Left renal cortex interstitium (tissue), 4 donors: ENCODE measurements around the gene ELFN1. TPM values are rescaled to one million over a fixed set of nuclear protein-coding genes. Genes with fewer than 3 reads are reported as not detected.

ENCODE experiments used
- DNase-seq, 4 donors: peaks; one replicate each; pipeline ENCODE4 v3.0.0-alpha.2; 2013; ENCODE audit warnings: low read depth in 4 of 4, low spot score in 2 of 4, missing footprints in 1 of 4
- polyA plus RNA-seq, 4 donors: library from polyadenylated mRNA; unstranded; fragments of 120-200 nt; gene quantifications; one replicate each; pipeline ENCODE4 v1.2.1, GENCODE V29; 2013; ENCODE audit not compliant: insufficient read length in 4 of 4

The ELFN1 gene
- polyA plus RNA-seq, 4 donors, result 11.7 to 22.0 (median 17.5) TPM

- no peak for DNase-seq
These were observed 66.8 kb downstream of the ELFN1 start for GRCh38 chr7:1736830-1737229.

DNA sequence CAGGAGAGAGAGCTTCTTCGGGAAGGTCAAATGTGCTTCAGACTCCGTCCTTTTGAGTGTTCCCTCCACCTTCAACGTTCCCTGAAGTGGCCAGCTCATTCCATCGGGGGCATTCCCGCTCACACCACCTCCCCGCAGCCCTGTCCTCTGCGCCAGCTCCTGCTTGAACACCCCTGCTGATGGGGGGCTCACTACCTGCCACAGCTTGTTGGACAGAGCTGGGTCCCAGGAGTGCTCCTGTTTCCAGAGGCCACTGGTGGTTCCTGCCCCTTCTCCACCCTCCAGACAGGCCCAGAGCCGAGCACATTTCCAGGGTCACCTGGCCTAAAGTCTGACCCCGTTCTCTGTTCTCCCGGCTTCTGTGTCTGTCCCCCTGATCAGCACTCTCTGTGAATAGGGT is 67.4 kb downstream of the ELFN1 start:
- no peak for DNase-seq

DNA sequence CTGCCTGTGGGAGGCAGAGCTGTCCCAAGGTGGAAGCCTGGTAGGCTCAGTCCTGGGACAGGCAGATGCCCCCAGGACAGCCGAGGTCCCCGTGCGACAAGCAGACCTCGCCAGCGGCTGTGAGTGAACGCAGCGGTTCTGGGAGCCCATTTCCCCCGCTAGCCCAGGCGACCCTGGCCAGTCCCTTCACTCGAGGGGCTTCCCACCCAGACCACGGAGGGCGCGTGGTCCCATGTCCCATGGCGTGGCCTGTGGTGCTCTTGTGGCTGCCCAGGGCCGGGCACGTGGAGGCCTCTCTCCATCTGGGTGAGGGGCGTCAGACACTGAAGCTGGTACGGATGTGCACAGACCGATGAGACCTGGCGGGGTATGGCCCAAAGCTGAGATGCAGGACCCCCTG is 67.9 kb downstream of the ELFN1 start:
- no peak for DNase-seq

DNA sequence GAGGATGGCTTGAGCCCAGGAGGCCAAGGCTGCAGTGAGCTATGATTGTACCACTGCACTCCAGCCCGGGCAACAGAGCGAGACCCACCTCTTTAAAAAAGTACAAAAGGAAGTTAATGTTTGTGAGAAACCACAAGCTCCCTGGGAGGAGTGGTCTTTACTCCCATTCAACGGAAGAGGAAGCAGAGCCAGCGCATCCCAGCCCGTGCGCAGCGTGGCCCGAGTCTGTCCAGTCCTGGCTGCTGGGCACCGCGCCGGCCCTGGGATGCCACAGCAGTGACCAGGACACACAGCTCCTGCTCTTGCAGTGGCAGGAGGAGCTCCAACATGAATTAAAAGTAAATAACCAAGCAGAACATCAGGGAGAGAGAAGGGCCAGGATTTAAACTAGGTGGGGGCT is 68.4 kb downstream of the ELFN1 start:
- DNase-seq, result no peak

DNA sequence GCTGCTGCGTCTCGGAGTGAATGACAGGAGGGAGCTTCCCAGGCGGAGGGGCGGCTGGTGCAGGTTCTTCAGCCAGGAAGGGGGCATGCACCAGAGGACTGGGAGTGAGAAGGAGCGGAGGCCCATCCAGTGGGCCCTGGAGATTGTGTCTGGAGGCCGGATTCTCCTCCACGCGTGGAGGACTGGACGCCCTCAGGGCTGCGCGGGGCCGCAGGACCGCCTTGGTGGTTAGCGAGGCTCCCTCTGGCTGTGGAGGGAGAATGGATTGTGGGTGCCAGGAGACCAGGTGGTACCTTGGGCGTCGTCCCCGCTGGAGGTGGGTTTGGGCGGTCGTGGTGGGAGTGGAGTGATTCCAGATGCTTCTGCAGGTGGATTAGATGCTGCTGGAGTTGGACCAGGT is 68.9 kb downstream of the ELFN1 start:
- no peak for DNase-seq

- no peak for DNase-seq
These were observed 69.5 kb downstream of the ELFN1 start for GRCh38 chr7:1739593-1739992.

DNA sequence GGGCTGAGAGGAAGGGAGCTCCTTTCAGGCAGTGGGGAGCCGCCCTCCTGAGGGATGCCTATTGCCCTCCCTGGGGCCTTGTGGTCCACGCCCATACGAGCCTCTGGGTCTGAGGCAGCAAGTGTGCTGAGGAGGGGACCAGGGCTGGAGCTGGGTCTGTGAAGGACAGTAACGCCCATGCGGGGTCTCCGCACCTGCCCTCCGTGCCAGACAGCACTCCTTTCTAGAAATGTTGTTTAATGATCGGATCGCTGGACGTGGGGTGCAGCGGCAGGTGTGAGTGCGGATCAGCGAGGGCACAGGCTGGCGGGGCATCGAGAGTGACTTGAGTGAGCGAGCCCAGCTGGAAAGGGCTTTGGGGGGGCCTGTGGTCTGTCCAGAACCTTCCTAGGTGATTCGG is 70.1 kb downstream of the ELFN1 start:
- no peak for DNase-seq

DNA sequence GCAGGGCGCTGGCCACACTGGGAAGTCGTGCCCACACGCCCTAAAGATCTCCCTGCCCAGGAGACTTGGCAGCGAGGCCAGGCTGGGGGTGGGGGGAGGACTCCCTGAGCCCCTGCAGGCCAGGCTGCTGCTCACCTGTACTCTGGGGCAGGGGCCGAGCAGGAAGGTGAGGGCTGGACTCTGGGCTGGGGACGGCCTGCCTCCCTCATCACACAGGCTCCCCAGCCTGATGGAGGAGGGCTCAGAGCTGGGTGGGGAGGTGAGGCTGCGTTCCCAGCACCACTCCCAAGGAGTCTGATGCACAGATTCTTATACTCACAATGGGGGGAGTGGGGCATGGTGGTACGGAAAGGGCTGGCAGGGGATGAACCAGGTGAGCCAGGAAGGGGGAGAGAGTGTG is 71.2 kb downstream of the ELFN1 start:
- DNase-seq, result no peak

- DNase-seq, result no peak
These were observed 71.9 kb downstream of the ELFN1 start for GRCh38 chr7:1741751-1742554.

- peak in 3 of 4 donors; percentile 45 to 56 (median 46) for DNase-seq
These were observed 72.7 kb downstream of the ELFN1 start for GRCh38 chr7:1742555-1743303.

GRCh38 chr7:1743481-1744230 is 73.6 kb downstream of the ELFN1 start:
- DNase-seq, result no peak

DNA sequence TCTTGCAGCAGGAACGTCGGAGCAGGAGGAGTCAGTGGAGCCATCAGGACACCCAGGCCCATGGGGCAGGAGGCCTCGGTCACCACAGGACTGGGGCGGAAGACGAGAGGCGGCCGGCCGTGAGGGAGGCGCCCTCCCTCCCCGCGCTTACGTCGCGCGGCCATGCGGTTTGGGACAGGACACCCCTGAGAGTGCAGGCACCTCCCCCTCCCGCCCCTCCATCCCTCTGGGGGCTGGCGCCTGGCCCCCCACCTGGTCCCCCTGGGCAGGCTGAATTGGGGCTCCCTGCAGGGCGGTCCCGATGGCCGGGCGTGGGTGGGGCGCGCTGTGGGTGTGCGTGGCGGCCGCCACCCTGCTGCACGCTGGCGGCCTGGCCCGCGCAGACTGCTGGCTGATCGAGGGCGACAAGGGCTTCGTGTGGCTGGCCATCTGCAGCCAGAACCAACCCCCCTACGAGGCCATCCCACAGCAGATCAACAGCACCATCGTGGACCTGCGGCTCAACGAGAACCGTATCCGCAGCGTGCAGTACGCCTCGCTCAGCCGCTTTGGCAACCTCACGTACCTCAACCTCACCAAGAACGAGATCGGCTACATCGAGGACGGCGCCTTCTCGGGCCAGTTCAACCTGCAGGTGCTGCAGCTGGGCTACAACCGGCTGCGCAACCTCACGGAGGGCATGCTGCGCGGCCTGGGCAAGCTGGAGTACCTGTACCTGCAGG is 74.4 kb downstream of the ELFN1 start:
- DNase-seq, result no peak

DNA sequence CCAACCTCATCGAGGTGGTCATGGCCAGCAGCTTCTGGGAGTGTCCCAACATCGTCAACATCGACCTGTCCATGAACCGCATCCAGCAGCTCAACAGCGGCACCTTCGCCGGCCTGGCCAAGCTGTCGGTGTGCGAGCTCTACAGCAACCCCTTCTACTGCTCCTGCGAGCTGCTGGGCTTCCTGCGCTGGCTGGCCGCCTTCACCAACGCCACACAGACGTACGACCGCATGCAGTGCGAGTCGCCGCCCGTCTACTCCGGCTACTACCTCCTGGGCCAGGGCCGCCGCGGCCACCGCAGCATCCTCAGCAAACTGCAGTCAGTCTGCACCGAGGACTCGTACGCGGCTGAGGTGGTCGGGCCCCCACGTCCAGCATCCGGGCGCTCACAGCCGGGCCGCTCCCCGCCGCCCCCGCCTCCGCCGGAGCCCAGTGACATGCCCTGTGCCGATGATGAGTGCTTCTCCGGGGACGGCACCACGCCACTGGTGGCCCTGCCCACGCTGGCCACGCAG is 75.0 kb downstream of the ELFN1 start:
- no peak for DNase-seq

DNA sequence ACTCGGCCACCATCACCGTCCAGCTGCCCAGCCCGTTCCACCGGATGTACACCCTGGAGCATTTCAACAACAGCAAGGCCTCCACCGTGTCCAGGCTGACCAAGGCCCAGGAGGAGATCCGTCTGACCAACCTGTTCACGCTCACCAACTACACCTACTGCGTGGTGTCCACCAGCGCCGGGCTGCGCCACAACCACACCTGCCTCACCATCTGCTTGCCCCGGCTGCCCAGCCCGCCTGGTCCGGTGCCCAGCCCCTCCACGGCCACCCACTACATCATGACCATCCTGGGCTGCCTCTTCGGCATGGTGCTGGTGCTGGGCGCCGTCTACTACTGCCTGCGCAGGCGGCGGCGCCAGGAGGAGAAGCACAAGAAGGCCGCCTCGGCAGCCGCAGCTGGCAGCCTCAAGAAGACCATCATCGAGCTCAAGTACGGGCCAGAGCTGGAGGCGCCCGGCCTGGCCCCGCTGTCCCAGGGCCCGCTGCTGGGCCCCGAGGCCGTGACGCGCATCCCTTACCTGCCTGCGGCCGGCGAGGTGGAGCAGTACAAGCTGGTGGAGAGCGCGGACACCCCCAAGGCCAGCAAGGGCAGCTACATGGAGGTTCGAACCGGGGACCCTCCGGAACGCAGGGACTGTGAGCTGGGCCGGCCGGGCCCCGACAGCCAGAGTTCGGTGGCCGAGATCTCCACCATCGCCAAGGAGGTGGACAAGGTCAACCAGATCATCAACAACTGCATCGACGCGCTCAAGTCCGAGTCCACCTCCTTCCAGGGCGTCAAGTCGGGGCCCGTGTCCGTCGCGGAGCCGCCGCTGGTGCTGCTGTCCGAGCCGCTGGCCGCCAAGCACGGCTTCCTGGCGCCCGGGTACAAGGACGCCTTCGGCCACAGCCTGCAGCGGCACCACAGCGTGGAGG is 75.8 kb downstream of the ELFN1 start:
- no peak for DNase-seq

DNA sequence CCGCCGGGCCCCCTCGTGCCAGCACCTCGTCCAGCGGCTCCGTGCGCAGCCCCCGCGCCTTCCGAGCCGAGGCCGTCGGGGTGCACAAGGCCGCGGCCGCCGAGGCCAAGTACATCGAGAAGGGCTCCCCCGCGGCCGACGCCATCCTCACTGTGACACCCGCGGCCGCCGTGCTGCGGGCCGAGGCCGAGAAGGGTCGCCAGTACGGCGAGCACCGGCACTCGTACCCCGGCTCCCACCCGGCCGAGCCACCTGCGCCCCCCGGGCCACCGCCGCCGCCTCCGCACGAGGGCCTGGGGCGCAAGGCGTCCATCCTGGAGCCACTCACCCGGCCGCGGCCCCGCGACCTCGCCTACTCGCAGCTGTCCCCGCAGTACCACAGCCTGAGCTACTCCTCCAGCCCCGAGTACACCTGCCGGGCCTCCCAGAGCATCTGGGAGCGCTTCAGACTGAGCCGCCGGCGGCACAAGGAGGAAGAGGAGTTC is 76.5 kb downstream of the ELFN1 start:
- DNase-seq, result no peak

GRCh38 chr7:1747004-1747801 is 77.1 kb downstream of the ELFN1 start:
- no peak for DNase-seq

DNA sequence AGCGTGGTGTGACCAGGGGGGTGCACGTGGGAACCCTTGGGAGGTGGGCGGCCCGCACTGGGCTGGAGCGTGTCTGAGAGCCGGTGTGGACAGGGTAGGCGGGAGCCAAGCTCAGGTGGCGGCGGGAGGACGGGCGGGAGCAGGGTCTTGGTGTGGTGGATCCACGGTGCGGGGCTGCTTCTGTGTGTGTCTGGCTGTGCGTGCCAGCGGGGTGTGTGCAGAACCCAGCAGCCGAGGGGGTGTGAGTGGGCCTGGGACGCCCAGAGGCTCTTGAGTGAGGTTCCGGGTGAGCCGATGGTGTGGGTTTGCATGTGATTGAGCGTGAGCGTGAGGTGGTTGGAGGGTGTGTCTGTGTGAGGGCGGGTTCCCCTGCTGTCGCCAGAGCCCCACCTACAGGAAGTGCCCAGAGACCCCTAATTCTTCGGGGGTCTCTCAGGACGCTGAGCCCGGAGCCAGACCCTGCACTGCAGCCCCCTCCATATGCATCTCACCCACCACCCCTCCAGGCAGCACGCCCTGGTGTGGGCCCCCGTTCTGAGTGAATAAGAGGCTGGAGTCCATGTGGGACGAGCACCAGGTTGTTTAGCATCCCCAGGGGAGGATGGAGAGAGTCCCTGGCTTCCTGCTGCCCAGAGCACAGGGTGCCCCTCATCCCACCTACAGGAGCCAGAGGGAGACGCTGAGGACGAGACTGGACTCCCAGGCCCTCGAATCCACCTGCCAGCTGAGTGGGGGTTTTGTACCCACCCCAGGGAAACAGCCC is 78.2 kb downstream of the ELFN1 start:
- DNase-seq, result no peak

- no peak for DNase-seq
These were observed 78.7 kb downstream of the ELFN1 start for GRCh38 chr7:1748839-1749173.
